ENCODE results near the gene GOLGA8R. TPM values are rescaled to one million over a fixed set of nuclear protein-coding genes. Genes with fewer than 3 reads are reported as not detected.
"Not testable (repeated sequence)": the region's sequence is repeated elsewhere in the genome, so short reads cannot be mapped to it uniquely, and the experiment has no call there.

Gene GOLGA8R
- 0.48 TPM in 1 of 2 replicates, not detected in the other for total RNA-seq (2014; rRNA removed; shearing (Covaris generic))

- not testable (repeated sequence) for DNase-seq (ENCODE audit: low read depth)
Observed at GRCh38 chr15:30414160-30414559, at the start of gene GOLGA8R. Gene GOLGA8R (minus strand): TSS chr15:30414260. CDS start chr15:30414162, 98 bp downstream.

GRCh38 chr15:30463849-30464248 lies 49.8 kb upstream of the GOLGA8R start:
- not testable (repeated sequence) for DNase-seq (ENCODE audit: low read depth)

- not testable (repeated sequence) for DNase-seq (ENCODE audit: low read depth)
Observed at GRCh38 chr15:30462176-30462575, 48.1 kb upstream of the GOLGA8R start.

- not testable (repeated sequence) for DNase-seq (ENCODE audit: low read depth)
Observed at GRCh38 chr15:30452702-30453101, 38.6 kb upstream of the GOLGA8R start.

GRCh38 chr15:30438348-30438747 lies 24.3 kb upstream of the GOLGA8R start:
- DNase-seq (ENCODE audit: low read depth): not testable (repeated sequence)

GRCh38 chr15:30435878-30436277 lies 21.8 kb upstream of the GOLGA8R start:
- not testable (repeated sequence) for DNase-seq (ENCODE audit: low read depth)

GRCh38 chr15:30420723-30421122 lies 6.7 kb upstream of the GOLGA8R start:
- not testable (repeated sequence) for DNase-seq (ENCODE audit: low read depth)

- not testable (repeated sequence) for DNase-seq (ENCODE audit: low read depth)
Observed at GRCh38 chr15:30407636-30408035, 6.4 kb downstream of the GOLGA8R start.

GRCh38 chr15:30398988-30399387 lies 15.1 kb downstream of the GOLGA8R start:
- DNase-seq (ENCODE audit: low read depth): not testable (repeated sequence)

- not testable (repeated sequence) for DNase-seq (ENCODE audit: low read depth)
Observed at GRCh38 chr15:30393664-30393991, 20.4 kb downstream of the GOLGA8R start.

- DNase-seq (ENCODE audit: low read depth): not testable (repeated sequence)
Observed at GRCh38 chr15:30392766-30393663, 21.0 kb downstream of the GOLGA8R start, which contains the start of gene CHRFAM7A. Gene CHRFAM7A (minus strand): TSS chr15:30393540. CDS start chr15:30383351, 10,189 bp downstream.

GRCh38 chr15:30386318-30386887 lies 27.7 kb downstream of the GOLGA8R start:
- DNase-seq (ENCODE audit: low read depth): not testable (repeated sequence)

GRCh38 chr15:30377082-30377413 lies 37.0 kb downstream of the GOLGA8R start:
- not testable (repeated sequence) for DNase-seq (ENCODE audit: low read depth)

- not testable (repeated sequence) for DNase-seq (ENCODE audit: low read depth)
Observed at GRCh38 chr15:30376375-30377081, 37.5 kb downstream of the GOLGA8R start.

GRCh38 chr15:30375872-30376271 lies 38.2 kb downstream of the GOLGA8R start:
- DNase-seq (ENCODE audit: low read depth): peak; percentile 1

- DNase-seq (ENCODE audit: low read depth): not testable (repeated sequence)
Observed at GRCh38 chr15:30374862-30375261, 39.2 kb downstream of the GOLGA8R start.

GRCh38 chr15:30368271-30368670 lies 45.8 kb downstream of the GOLGA8R start:
- not testable (repeated sequence) for DNase-seq (ENCODE audit: low read depth)

- peak; percentile 0 for DNase-seq (ENCODE audit: low read depth)
Observed at GRCh38 chr15:30367246-30367645, 46.8 kb downstream of the GOLGA8R start.

- not testable (repeated sequence) for DNase-seq (ENCODE audit: low read depth)
Observed at GRCh38 chr15:30361404-30361803, 52.7 kb downstream of the GOLGA8R start.

GRCh38 chr15:30360990-30361389 lies 53.1 kb downstream of the GOLGA8R start:
- DNase-seq (ENCODE audit: low read depth): not testable (repeated sequence)

GRCh38 chr15:30355043-30355442 lies 59.0 kb downstream of the GOLGA8R start:
- not testable (repeated sequence) for DNase-seq (ENCODE audit: low read depth)

All from Daoy (cell line).